ENCODE data around the gene ODF2. TPM values are rescaled to one million over a fixed set of nuclear protein-coding genes. Genes with fewer than 3 reads are reported as not detected.

ODF2 gene
- total and polyA plus RNA-seq, 2 of the 13 experiments (the other 11 are each of a cell fraction or from before 2014, with no cell fraction given) = 9.8 to 31.3 TPM

- 0 out of 2 replicates have a peak, but pooled peaks have one; percentile 64 for TF ChIP-seq ZNF800 (CRISPR knock-in tag; IDR thresholded peaks at IDR 0.05)
- peak; percentile 90 for TF ChIP-seq RBM22 (optimal IDR thresholded peaks at IDR 0.05; ENCODE audit: low read length)
- TF ChIP-seq FOXC1 (CRISPR knock-in tag; IDR thresholded peaks at IDR 0.05; ENCODE audit: borderline replicate concordance) = peak; percentile 41; the same call in 1 of the 2 replicates
- TF ChIP-seq PLRG1 (conservative IDR thresholded peaks at IDR 0.05) = no peak
- TF ChIP-seq NR1H2 (CRISPR knock-in tag; IDR thresholded peaks at IDR 0.05; ENCODE audit: borderline replicate concordance, low read depth) = no peak
- no peak for TF ChIP-seq LCORL (IDR thresholded peaks at IDR 0.05)
- TF ChIP-seq LCORL (CRISPR knock-in tag; IDR thresholded peaks at IDR 0.05) = peak; percentile 48
- no peak for TF ChIP-seq NR2F6 (IDR thresholded peaks at IDR 0.05)
- peak; percentile 35; the same call in 1 of the 2 replicates for TF ChIP-seq NR2F6 (CRISPR knock-in tag; IDR thresholded peaks at IDR 0.05)
- TF ChIP-seq ZNF34 (CRISPR knock-in tag; IDR thresholded peaks at IDR 0.05; ENCODE audit: borderline replicate concordance) = 0 out of 2 replicates have a peak, but pooled peaks have one; percentile 18
- 0 out of 2 replicates have a peak, but pooled peaks have one; percentile 30 for TF ChIP-seq KMT2A (CRISPR knock-in tag; IDR thresholded peaks at IDR 0.05)
- TF ChIP-seq ZFX (CRISPR knock-in tag; IDR thresholded peaks at IDR 0.05; ENCODE audit: low read depth) = peak; percentile 97
- peak; percentile 48 for TF ChIP-seq MED1 (CRISPR knock-in tag; IDR thresholded peaks at IDR 0.05)
- TF ChIP-seq ELF3 (CRISPR knock-in tag; IDR thresholded peaks at IDR 0.05) = peak; percentile 73; the same call in 1 of the 2 replicates
- peak; percentile 80 for TF ChIP-seq CEBPG (CRISPR knock-in tag; IDR thresholded peaks at IDR 0.05)
- TF ChIP-seq FOXJ3 (CRISPR knock-in tag; IDR thresholded peaks at IDR 0.05; ENCODE audit: borderline replicate concordance) = peak; percentile 22; the same call in 1 of the 2 replicates
- peak; percentile 100 for TF ChIP-seq SAP130 (CRISPR knock-in tag; IDR thresholded peaks at IDR 0.05; ENCODE audit: low read depth)
- TF ChIP-seq AGO2 (optimal IDR thresholded peaks at IDR 0.05; ENCODE audit: low read depth, low read length) = peak; percentile 35
- TF ChIP-seq HDAC2 (CRISPR knock-in tag; IDR thresholded peaks at IDR 0.05) = peak; percentile 65
- TF ChIP-seq KDM2A (CRISPR knock-in tag; IDR thresholded peaks at IDR 0.05; ENCODE audit: borderline replicate concordance, low read depth) = peak; percentile 41; the same call in 1 of the 2 replicates
- TF ChIP-seq POGZ (CRISPR knock-in tag; IDR thresholded peaks at IDR 0.05) = no peak
- peak; percentile 94 for TF ChIP-seq CEBPB (IDR thresholded peaks at IDR 0.05; ENCODE audit: borderline replicate concordance, low read depth, low read length)
- peak; percentile 56 for TF ChIP-seq YY1 (IDR thresholded peaks at IDR 0.05; ENCODE audit: insufficient read depth, insufficient replicate concordance, low read depth, low read length)
- TF ChIP-seq GMEB1 (CRISPR knock-in tag; IDR thresholded peaks at IDR 0.05; ENCODE audit: borderline replicate concordance) = peak; percentile 63; the same call in 1 of the 2 replicates
- TF ChIP-seq RFX1 (IDR thresholded peaks at IDR 0.05) = peak; percentile 86
- no peak for TF ChIP-seq SP1 (IDR thresholded peaks at IDR 0.05)
- TF ChIP-seq SP1 (CRISPR knock-in tag; IDR thresholded peaks at IDR 0.05) = peak; percentile 93
These were observed at the start of gene ODF2 (continued) for GRCh38 chr9:128455849-128456612.

Data from HepG2 (cell line).